ENCODE data around the gene CHRNA9.
A peak's percentile ranks its signal among the peaks of the same experiment; 100 is the strongest.

CHRNA9 gene

DNA sequence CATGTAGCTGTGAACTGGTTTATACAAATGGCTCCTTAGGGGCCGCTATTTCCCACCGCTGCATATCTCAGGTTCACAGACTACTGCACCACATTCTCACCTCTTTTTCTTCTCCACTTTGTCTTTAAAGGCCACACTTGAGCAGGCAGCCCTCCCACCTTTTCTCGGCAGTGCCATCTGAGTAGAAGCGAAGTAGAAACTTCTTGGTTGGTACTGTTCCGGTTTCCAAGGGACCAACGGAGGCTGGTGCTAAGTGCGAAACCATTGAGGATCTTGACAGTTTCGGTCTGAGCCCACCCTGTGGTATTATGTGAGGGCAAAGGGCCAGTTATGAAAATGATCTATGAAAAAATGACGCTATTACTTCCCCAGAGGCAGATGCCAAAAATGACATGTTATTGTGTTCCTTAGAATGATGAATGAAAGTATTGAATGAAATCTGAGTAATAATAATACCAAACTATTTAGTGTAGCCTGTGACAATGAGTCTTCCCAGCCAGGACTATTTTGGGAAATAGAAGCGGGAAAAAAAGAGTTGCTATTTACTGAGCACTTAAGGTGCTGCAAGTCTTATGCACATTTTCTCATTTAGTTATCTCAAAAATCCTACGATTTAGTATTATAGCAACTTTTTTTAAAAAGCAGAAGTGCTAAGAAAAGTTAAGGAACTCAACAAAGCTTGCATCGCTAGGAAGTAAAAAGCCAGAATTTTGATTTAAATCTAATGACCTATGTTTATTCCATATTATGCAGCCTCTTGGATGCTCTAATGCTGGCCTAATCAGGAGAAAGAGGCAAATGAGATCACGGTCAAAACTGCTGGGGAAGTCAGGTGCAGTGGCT lies 29.6 kb upstream of the CHRNA9 start:
- DNase-seq (ENCODE audit: low read depth), result no peak
- TF ChIP-seq, protein P1, sequence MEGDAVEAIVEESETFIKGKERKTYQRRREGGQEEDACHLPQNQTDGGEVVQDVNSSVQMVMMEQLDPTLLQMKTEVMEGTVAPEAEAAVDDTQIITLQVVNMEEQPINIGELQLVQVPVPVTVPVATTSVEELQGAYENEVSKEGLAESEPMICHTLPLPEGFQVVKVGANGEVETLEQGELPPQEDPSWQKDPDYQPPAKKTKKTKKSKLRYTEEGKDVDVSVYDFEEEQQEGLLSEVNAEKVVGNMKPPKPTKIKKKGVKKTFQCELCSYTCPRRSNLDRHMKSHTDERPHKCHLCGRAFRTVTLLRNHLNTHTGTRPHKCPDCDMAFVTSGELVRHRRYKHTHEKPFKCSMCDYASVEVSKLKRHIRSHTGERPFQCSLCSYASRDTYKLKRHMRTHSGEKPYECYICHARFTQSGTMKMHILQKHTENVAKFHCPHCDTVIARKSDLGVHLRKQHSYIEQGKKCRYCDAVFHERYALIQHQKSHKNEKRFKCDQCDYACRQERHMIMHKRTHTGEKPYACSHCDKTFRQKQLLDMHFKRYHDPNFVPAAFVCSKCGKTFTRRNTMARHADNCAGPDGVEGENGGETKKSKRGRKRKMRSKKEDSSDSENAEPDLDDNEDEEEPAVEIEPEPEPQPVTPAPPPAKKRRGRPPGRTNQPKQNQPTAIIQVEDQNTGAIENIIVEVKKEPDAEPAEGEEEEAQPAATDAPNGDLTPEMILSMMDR (conservative IDR thresholded peaks at IDR 0.05; ENCODE audit: low read length), result no peak
- no peak overlapping the region for H3K4me3 ChIP-seq (ENCODE audit: low read length)

DNA sequence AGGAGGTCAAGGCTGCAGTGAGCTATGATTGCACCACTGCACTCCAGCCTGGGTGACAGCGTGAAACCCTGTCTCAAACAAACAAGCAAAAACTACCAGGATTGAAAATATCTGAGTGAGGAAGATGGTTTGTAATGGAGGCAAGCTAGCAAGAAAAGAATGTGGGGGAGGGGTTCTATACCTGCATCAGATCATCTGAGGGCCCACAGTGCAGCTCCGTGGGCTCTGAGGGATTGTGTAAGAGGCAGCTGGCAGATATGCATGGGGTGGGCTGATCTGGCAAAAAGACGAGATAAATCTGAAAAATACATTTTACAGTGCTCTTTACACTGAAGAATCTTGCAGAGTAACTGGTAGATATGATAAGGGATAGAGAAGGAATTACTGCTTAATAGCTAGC lies 28.9 kb upstream of the CHRNA9 start:
- TF ChIP-seq, protein P1 (conservative IDR thresholded peaks at IDR 0.05; ENCODE audit: low read length), result no peak
- H3K4me3 ChIP-seq (ENCODE audit: low read length), result no peak overlapping the region
- DNase-seq (ENCODE audit: low read depth), result no peak

DNA sequence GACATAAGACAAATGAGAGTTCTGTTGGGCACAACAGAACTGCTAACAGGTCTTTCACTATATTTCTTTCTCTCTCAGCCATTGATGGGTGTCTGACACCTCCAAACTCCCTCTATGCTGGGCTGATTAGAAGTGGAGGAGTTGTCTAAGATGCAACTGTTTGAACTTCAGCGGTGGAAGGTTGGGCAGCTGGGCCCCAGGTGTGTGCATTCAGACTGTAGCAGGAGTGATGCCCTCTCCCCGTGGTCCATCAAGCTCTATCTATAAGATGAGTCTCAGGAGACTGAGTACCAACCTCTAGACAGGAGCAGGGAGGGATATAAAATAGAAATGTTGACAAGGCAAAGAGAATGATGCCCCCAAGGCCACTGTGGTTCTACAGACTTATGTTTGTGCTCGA lies 28.2 kb upstream of the CHRNA9 start:
- no peak overlapping the region for H3K4me3 ChIP-seq (ENCODE audit: low read length)
- TF ChIP-seq, protein P1 (conservative IDR thresholded peaks at IDR 0.05; ENCODE audit: low read length), result no peak
- no peak for DNase-seq (ENCODE audit: low read depth)

DNA sequence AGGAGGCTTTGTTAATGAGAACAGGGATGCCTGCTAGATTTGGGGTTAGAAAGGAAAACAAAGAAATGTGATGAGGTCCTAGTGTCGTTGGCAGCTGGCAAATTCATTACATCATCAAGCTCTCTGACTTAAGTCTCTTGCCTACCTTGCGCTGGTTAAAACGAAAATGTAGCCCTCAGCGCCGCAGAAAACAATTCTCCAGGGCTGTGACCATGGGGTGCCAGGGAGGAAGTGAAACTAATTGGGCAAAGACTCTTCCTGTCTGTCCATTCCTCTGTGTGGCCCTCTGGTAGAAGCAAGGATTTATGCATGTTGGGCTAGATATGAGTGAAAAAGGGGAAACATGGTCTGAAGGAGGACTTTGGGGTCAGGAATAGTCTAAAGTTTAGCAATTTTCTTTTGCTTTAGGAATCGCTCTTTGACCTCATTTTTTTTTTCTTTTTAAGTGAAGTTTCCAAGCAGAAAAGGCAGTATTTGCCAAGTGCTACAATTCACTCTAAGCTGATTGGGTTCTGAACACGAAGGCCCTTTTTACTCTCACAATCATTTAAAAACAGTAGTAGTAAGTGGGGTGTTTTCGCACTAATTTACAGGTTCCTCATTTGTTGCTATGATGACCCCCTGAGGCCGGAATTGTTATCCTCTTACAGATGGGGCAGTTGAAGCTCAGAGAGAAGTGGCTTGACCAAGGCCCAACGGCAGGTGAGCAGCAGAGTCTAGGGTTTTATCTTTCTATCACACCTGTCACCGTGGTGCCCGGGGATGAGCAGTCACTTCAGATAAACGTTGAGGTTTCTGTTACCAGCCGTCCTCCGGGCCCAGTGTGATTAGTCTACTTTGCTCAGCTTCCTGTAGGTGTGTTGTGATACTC lies 27.3 kb upstream of the CHRNA9 start:
- TF ChIP-seq, protein P1 (conservative IDR thresholded peaks at IDR 0.05; ENCODE audit: low read length), result no peak
- H3K4me3 ChIP-seq (ENCODE audit: low read length), result no peak overlapping the region
- no peak for DNase-seq (ENCODE audit: low read depth)

DNA sequence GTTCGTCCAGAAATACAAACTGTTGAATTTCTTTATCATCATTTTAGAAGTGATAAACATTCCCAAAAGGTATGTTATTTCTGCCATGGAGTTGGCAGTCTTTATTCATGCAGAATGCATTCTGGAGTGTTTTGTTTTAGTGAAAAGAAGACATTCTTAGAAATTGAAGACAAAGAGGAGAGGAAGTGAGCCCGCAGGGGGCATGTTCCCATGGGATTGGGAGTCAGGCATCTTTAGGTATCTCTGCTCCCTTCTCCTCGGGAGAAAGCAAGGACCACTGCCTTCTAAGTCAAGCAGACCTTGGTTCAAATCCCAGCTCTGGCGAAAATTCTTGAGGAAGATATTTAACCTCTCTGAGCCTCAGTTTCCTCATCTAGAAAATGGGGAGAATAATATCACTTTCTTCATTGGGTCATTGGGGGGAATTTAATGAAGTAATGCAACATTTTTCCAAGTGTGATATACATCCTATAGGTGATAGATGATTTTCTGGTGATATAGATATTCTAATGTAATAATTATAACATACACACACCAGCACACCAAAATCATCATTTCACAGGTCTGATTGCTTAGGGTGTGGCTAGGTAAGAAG lies 26.5 kb upstream of the CHRNA9 start:
- H3K4me3 ChIP-seq (ENCODE audit: low read length), result no peak overlapping the region
- TF ChIP-seq, protein P1 (conservative IDR thresholded peaks at IDR 0.05; ENCODE audit: low read length), result no peak
- DNase-seq (ENCODE audit: low read depth), result no peak

DNA sequence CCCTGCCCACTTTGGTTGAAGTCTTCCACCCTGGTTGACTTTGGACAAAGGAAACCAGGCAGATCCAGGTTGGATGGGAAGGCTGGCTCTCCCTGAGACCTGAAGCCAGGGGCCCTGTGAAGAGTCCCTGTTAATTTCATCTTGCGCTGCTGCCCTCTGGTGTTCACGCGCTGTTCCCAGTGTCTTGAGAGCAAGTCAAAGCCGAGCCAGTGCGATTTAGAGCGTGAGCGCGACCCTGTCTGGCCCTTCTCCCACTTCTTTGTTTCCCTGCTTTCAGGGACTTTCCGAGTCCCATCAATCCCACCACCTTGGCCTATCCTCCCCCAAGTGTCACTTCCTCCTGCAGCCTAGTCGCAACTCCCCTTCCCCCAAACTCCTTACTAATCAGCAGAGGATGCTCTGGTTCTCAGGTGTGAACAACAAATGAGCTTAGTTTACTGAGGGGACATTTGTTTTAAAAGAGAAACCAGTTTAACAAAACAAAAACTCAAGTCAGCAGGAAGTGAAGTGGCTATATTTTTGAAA lies 25.8 kb upstream of the CHRNA9 start:
- peak overlapping the region; percentile 39 for H3K4me3 ChIP-seq (ENCODE audit: low read length)
- TF ChIP-seq, protein P1 (conservative IDR thresholded peaks at IDR 0.05; ENCODE audit: low read length), result peak; percentile 88
- peak; percentile 76 for DNase-seq (ENCODE audit: low read depth)
